K562 (cell line): ENCODE results near the gene ITGAV. TPM values are rescaled to one million over a fixed set of nuclear protein-coding genes. Genes with fewer than 3 reads are reported as not detected.
A peak's percentile ranks its signal among the peaks of the same experiment; 100 is the strongest.

Source experiments
- ATAC-seq: fragments of 200-7000 bp; cut with Tn5 transposase; 3 replicates; pipeline ENCODE4 v1.9.1; 2020; ENCODE audit warnings: moderate library complexity
- BruUV-seq: library from RNA; stranded (reverse); fragments of 400-500 nt; replicated peaks from 2 replicates; lab custom pipeline; 2021; lab: Mats Ljungman, UMichigan
- CTCF ChIA-PET: fragments of 300-600 bp; formaldehyde crosslinking; extraction: SDS; loops from one replicate; lab custom pipeline; 2021; ENCODE audit warnings: low intra/inter-chr PET ratio; lab: Yijun Ruan, JAX
- POLR2A ChIA-PET: fragments of 300-600, 350-650 bp; sonication (Branson Sonifier 250); formaldehyde crosslinking; extraction: SDS; loops from one replicate; lab custom pipeline; 2021; ENCODE audit warnings: antibody characterized with exemption, inconsistent platforms; lab: Yijun Ruan, JAX
- DNase-seq, 4 experiments: peaks; one replicate each; pipeline versions ENCODE4 v3.0.0 to v3.0.0-alpha.2; 2011 to 2018; ENCODE audit warnings: low spot score in 3 of 4, mixed read lengths in 3 of 4; ENCODE audit errors: extremely low read depth in 1 of 4
- FAIRE-seq: peaks from 2 replicates; lab custom pipeline; 2011; peaks lifted over from hg19 to GRCh38; lab: Jason Lieb, UNC
- H2AFZ ChIP-seq: 2 replicates; pipeline ENCODE4 v1.6.0; 2011; ENCODE audit warnings: low read depth, low read length, control low read depth, inconsistent platforms
- H3K27ac ChIP-seq: fragments of 200-600 bp; 3 replicates; pipeline ENCODE4 v1.8.0; 2011; ENCODE audit warnings: low read depth, mild to moderate bottlenecking, control low read depth, inconsistent platforms, low read length, moderate library complexity, mixed read lengths; ENCODE audit errors: extremely low read depth
- H3K27me3 ChIP-seq, 2 experiments: fragments of 300-600 bp in 1 of 2; 2 replicates in 1 of 2; 3 replicates in 1 of 2; pipeline versions ENCODE4 v1.6.0 to v1.8.0; 2011; ENCODE audit warnings: inconsistent platforms in 2 of 2, low read length in 2 of 2, mild to moderate bottlenecking in 1 of 2, mixed read lengths in 1 of 2, moderate library complexity in 1 of 2; ENCODE audit not compliant: control insufficient read depth in 2 of 2, insufficient read depth in 2 of 2
- H3K36me3 ChIP-seq: fragments of 300-600 bp; 3 replicates; pipeline ENCODE4 v1.8.0; 2011; ENCODE audit warnings: mild to moderate bottlenecking, low read length, inconsistent platforms; ENCODE audit not compliant: control insufficient read depth, insufficient read depth
- H3K4me1 ChIP-seq, 2 experiments: fragments of 200-600 bp in 1 of 2; replicated peaks in 1 of 2; 2 replicates in 1 of 2; 3 replicates in 1 of 2; pipeline versions ENCODE4 v1.5.1 to v1.8.0; 2011; ENCODE audit warnings: inconsistent platforms in 2 of 2, low read length in 2 of 2, mild to moderate bottlenecking in 1 of 2, mixed read lengths in 1 of 2, moderate library complexity in 1 of 2; ENCODE audit not compliant: control insufficient read depth in 2 of 2, insufficient read depth in 2 of 2
- H3K4me2 ChIP-seq: 2 replicates; pipeline ENCODE4 v1.6.1; 2011; ENCODE audit warnings: low read length, control low read depth, inconsistent platforms, mixed read lengths; ENCODE audit not compliant: insufficient read depth
- H3K4me3 ChIP-seq: fragments of 200-600 bp; sonication (generic), shearing (Covaris generic); 2 replicates; pipeline ENCODE4 v1.5.1; 2016; ENCODE audit warnings: control low read depth, inconsistent platforms
- H3K79me2 ChIP-seq: fragments of 200-600 bp; 3 replicates; pipeline ENCODE4 v1.8.0; 2011; ENCODE audit warnings: low read length, inconsistent platforms; ENCODE audit not compliant: control insufficient read depth, insufficient read depth
- H3K9ac ChIP-seq, 2 experiments: 2 replicates each; pipeline versions ENCODE4 v1.6.0 to v1.6.1; 2011; ENCODE audit warnings: low read depth in 2 of 2, low read length in 2 of 2, control low read depth in 1 of 2, inconsistent platforms in 1 of 2, mild to moderate bottlenecking in 1 of 2, mixed read lengths in 1 of 2; ENCODE audit not compliant: insufficient read depth in 1 of 2
- H3K9me1 ChIP-seq: one replicate; pipeline ENCODE4 v1.6.0; 2011; ENCODE audit warnings: inconsistent platforms, mild to moderate bottlenecking, low read length, moderate library complexity; ENCODE audit not compliant: control insufficient read depth, insufficient read depth
- H3K9me3 ChIP-seq: replicated peaks from 2 replicates; pipeline ENCODE4 v1.5.1; 2011; ENCODE audit warnings: low read depth, low read length, inconsistent platforms; ENCODE audit not compliant: control insufficient read depth, insufficient read depth
- H4K20me1 ChIP-seq: replicated peaks from 2 replicates; pipeline ENCODE4 v1.6.1; 2011; ENCODE audit warnings: low read length, inconsistent platforms, mixed read lengths; ENCODE audit not compliant: control insufficient read depth, insufficient read depth
- CEBPB ChIP-seq: fragments of 450-650 bp; IDR thresholded peaks from 2 replicates; pipeline ENCODE4 v1.6.1; 2016; ENCODE audit warnings: missing genetic modification characterization, missing compliant biosample characterization
- GABPB1 ChIP-seq: sonication (generic); formaldehyde crosslinking; IDR thresholded peaks from 2 replicates; pipeline ENCODE4 v1.8.0; 2022; ENCODE audit warnings: mild to moderate bottlenecking, missing genetic modification reagents
- GATAD2A ChIP-seq: fragments of 450-650 bp; IDR thresholded peaks from 2 replicates; pipeline ENCODE4 v1.6.1; 2017
- KDM5B ChIP-seq: fragments of 200-600 bp; sonication (generic); IDR thresholded peaks from 2 replicates; pipeline ENCODE4 v1.6.1; 2012; ENCODE audit warnings: low read depth, mild to moderate bottlenecking, moderate library complexity, low read length, control low read depth, inconsistent platforms; ENCODE audit not compliant: insufficient replicate concordance
- MYNN ChIP-seq, 2 experiments: sonication (generic); formaldehyde crosslinking in 1 of 2; IDR thresholded peaks; 2 replicates each; pipeline versions ENCODE4 v1.5.0 to v1.6.1; 2016 to 2020; ENCODE audit warnings: antibody characterized with exemption in 1 of 2, missing genetic modification reagents in 1 of 2
- PCBP1 ChIP-seq: fragments of 200-400 bp; formaldehyde crosslinking; IDR thresholded peaks from 2 replicates; pipeline ENCODE4 v1.6.1; 2018; ENCODE audit warnings: mild to moderate bottlenecking, low read depth, low read length; ENCODE audit not compliant: poor library complexity, severe bottlenecking
- POU5F1 ChIP-seq: fragments of 150-350 bp; IDR thresholded peaks from 2 replicates; pipeline ENCODE4 v1.6.1; 2014; ENCODE audit warnings: borderline replicate concordance, low read length, low read depth, mild to moderate bottlenecking; ENCODE audit not compliant: partially characterized antibody
- SRSF1 ChIP-seq: fragments of 200-400 bp; formaldehyde crosslinking; IDR thresholded peaks from 2 replicates; pipeline ENCODE4 v1.6.1; 2017; ENCODE audit warnings: mild to moderate bottlenecking, low read depth, low read length, moderate library complexity
- TARDBP ChIP-seq: fragments of 450-650 bp; IDR thresholded peaks from 2 replicates; pipeline ENCODE4 v1.6.1; 2016
- TRIM28 ChIP-seq: fragments of 450-650 bp; IDR thresholded peaks from 2 replicates; pipeline ENCODE4 v1.6.1; 2017
- TSC22D4 ChIP-seq: fragments of 450-650 bp; IDR thresholded peaks from 2 replicates; pipeline ENCODE4 v1.6.1; 2016; ENCODE audit warnings: missing genetic modification characterization, missing biosample characterization, control low read depth
- ZNF12 ChIP-seq: sonication (generic); formaldehyde crosslinking; IDR thresholded peaks from 2 replicates; pipeline ENCODE4 v1.4.0; 2020; ENCODE audit warnings: mild to moderate bottlenecking, missing genetic modification reagents
- ZNF507 ChIP-seq: conservative IDR thresholded peaks from 2 replicates; pipeline ENCODE4 v1.6.1; 2017; ENCODE audit warnings: missing genetic modification characterization, missing compliant biosample characterization
- ZNF57 ChIP-seq: fragments of 450-650 bp; formaldehyde crosslinking; IDR thresholded peaks from 2 replicates; pipeline ENCODE4 v1.4.0; 2020; ENCODE audit warnings: mild to moderate bottlenecking, moderate library complexity
- WGBS: fragments of 100-300 bp; shearing (Covaris generic); methylation state at CpG from one replicate; pipeline ENCODE4 v1.1.6; 2016; ENCODE audit warnings: low coverage, mixed read lengths; ENCODE audit not compliant: insufficient coverage; ENCODE audit errors: missing lambda C conversion rate; 5-methylcytosine and 5-hydroxymethylcytosine counted together
- in situ Hi-C: fragments of 300-500 bp; cut with MboI; formaldehyde crosslinking; loops from 4 replicates; pipeline ENCODE4 v1.15.0; 2018; ENCODE audit warnings: inconsistent platforms, mixed read lengths
- intact Hi-C: fragments of 100-400 bp; cut with micrococcal nuclease; formaldehyde crosslinking; loops from 2 replicates; pipeline ENCODE4 v1.14.2; 2022
- polyA plus RNA-seq, 8 experiments: library from polyadenylated mRNA; depleted of rRNA in 4 of 8; stranded (reverse) in 5 of 8; unstranded in 3 of 8; fragments of >200 nt; fragmentation: Nextera tagmentation in 2 of 8; fragmentation: Illumina TruSeq in 1 of 8; extraction: Ambion mirVana in 2 of 8; extraction: Trizol in 1 of 8; gene quantifications; 2 replicates each; pipeline versions ENCODE4 v1.2.1 to v1.2.3, GENCODE V29; 2011 to 2014; ENCODE audit warnings: inconsistent platforms in 1 of 8, missing spikeins in 1 of 8
- total RNA-seq, 7 experiments: library from RNA; depleted of rRNA in 6 of 7; stranded (reverse); fragments of >200 nt in 6 of 7; fragmentation: Illumina TruSeq in 2 of 7; extraction: Trizol in 2 of 7; gene quantifications; 2 replicates each; pipeline versions ENCODE4 v1.2.1 to v1.2.3, GENCODE V29; 2011 to 2021; ENCODE audit warnings: low replicate concordance in 1 of 7
- TF ChIP-seq, protein P1 (sequence below): fragments of 250-450 bp; sonication (Bioruptor Pico); IDR thresholded peaks from 2 replicates; pipeline ENCODE4 v1.8.0; 2021; ENCODE audit warnings: moderate library complexity, mild to moderate bottlenecking, inconsistent platforms

ITGAV gene
- total and polyA plus RNA-seq, 9 of the 15 experiments (the other 6 are each of a cell fraction or from before 2014, with no cell fraction given): 3.7 to 17.7 (median 10.7) TPM

DNA sequence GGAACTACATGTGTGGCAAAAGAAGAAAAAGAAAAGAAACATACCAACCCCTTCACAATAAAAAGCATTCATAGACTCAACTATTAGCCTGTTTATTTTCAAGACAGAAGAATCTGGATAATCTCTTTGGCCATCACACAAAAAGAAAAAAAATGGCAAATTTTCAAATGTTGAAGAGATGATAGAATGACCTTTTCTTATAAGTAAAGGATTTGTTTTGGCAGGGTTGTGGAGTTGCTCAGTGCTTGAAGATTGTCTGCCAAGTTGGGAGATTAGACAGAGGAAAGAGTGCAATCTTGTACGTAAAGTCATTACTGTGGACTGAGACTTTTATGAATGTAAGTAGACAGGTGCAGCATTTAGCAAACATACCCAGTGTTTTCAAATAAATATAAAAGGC is 85.5 kb downstream of the ITGAV start (continued):
- TF ChIP-seq GABPB1 (CRISPR knock-in tag): no peak

- Histone ChIP-seq H3K9ac (no peak overlapping the region), H3K4me3 (no peak overlapping the region), H3K27ac (no peak overlapping the region), H3K27me3 (no peaks in the 10 kb centered on the region), H4K20me1 (no peaks in the 10 kb centered on the region), H3K79me2 (no peaks in the 10 kb centered on the region), H3K4me2 (no peak overlapping the region), H3K36me3 (no peaks in the 10 kb centered on the region), H3K9me1 (no peaks in the 10 kb centered on the region), H2AFZ (no peak overlapping the region), H3K4me1 (no peaks in the 10 kb centered on the region), H3K9me3 (no peaks in the 10 kb centered on the region)
- 21% methylated on average over 4 of the region's 4 CpGs for WGBS
- ATAC-seq (no peak; the same call in 2 of the 3 replicates), DNase-seq (no peak), FAIRE-seq (no peak)
- POLR2A ChIA-PET: no interaction called here
- CTCF ChIA-PET: no interaction called here
- TF ChIP-seq CEBPB: peak; percentile 40; the same call in 1 of the 2 replicates
- no peak for TF ChIP-seq ZNF507 (tag)
- intact Hi-C loops (no loop called here), in situ Hi-C loops (no loop called here)
- BruUV-seq: no TSS peak
Observed at GRCh38 chr2:186683341-186683740, 93.5 kb downstream of the ITGAV start.

DNA sequence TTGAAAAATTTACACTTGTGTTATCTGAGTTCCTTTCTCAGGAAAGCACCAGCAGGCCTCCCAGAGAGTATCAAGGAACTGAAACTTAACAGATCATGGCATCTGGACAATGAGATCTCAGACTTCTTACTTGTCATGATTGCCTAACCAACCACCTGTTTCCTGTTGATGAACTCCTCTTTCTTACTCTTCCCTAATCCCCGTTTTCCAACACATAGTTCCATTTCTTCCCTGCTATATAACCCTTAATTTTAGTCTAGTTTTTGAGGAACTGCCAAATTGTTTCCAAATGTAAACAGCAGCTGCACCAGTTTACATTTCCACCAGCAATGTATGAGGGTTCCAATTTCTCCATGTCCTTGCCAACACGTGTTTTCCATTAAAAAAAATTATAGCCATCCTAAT is 98.0 kb downstream of the ITGAV start:
- H3K36me3 ChIP-seq: no peaks in the 10 kb centered on the region
- peaks cover 0 to 3% of the 10 kb centered on the region in 2 experiments; a peak in 3 of 5 replicates for H3K27me3 ChIP-seq
- intact Hi-C loops (no loop called here), in situ Hi-C loops (no loop called here)
- no TSS peak for BruUV-seq
- no peaks in the 10 kb centered on the region for H3K4me1 ChIP-seq
- H3K4me2 ChIP-seq: no peak overlapping the region
- H3K79me2 ChIP-seq: no peaks in the 10 kb centered on the region
- H3K9me3 ChIP-seq: no peaks in the 10 kb centered on the region
- ATAC-seq: no peak
- 0% methylated on average over 2 of the region's 2 CpGs for WGBS
- FAIRE-seq: no peak
- no peak overlapping the region for H3K4me3 ChIP-seq
- DNase-seq: no peak
- CTCF ChIA-PET: no interaction called here
- H3K9ac ChIP-seq: no peak overlapping the region
- H3K9me1 ChIP-seq: no peaks in the 10 kb centered on the region
- no peak overlapping the region for H2AFZ ChIP-seq
- POLR2A ChIA-PET: no interaction called here
- H4K20me1 ChIP-seq: no peaks in the 10 kb centered on the region
- no peak overlapping the region for H3K27ac ChIP-seq
- no peak for TF ChIP-seq ZNF12
- TF ChIP-seq POU5F1: no peak
- no peak for TF ChIP-seq TSC22D4 (tag)
- TF ChIP-seq SRSF1: no peak
- TF ChIP-seq, protein P1, sequence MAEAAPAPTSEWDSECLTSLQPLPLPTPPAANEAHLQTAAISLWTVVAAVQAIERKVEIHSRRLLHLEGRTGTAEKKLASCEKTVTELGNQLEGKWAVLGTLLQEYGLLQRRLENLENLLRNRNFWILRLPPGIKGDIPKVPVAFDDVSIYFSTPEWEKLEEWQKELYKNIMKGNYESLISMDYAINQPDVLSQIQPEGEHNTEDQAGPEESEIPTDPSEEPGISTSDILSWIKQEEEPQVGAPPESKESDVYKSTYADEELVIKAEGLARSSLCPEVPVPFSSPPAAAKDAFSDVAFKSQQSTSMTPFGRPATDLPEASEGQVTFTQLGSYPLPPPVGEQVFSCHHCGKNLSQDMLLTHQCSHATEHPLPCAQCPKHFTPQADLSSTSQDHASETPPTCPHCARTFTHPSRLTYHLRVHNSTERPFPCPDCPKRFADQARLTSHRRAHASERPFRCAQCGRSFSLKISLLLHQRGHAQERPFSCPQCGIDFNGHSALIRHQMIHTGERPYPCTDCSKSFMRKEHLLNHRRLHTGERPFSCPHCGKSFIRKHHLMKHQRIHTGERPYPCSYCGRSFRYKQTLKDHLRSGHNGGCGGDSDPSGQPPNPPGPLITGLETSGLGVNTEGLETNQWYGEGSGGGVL (CRISPR knock-in tag): no peak
- no peak for TF ChIP-seq TARDBP
- TF ChIP-seq KDM5B: no peak
- no peak for TF ChIP-seq MYNN (IDR thresholded peaks at IDR 0.05)
- TF ChIP-seq MYNN (CRISPR knock-in tag; IDR thresholded peaks at IDR 0.05): no peak
- no peak for TF ChIP-seq ZNF57 (CRISPR knock-in tag)
- no peak for TF ChIP-seq GATAD2A
- TF ChIP-seq PCBP1: no peak
- no peak for TF ChIP-seq TRIM28
